Activated CD4-positive, CD25-positive, alpha-beta regulatory T cell treated with anti-CD3 and anti-CD28 coated beads, Interleukin-2, amount 50 U/mL, for 24 hours (primary cell): Measurements from ENCODE around the gene CARD10.

Experiments
- ATAC-seq, 2 donors: fragments of 150-1000 bp; cut with Tn5 transposase; one replicate each; pipeline ENCODE4 v1.10.0; 2021; ENCODE audit warnings: mild to moderate bottlenecking in 1 of 2, moderate library complexity in 1 of 2

The CARD10 gene

DNA sequence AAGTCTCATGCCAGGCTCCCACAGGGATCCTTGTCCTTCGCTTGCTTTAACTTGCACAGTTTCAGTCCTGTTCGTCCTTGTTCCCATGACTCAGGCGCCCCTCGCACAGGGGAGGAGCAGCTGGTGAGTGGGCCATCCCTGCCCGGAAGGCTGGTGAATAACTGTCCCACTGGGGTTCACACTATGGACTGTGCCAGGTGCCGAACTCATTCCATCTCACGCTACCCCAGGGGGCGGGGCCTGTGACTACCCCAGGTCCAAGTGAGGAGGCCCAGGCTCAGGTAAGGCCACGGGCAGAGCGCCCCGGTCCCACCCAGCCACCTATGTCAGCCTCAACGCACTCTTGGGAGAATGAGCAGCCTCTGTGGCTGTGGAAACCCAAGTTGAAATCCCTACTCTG is 7.2 kb upstream of the CARD10 start:
- no peak for ATAC-seq

DNA sequence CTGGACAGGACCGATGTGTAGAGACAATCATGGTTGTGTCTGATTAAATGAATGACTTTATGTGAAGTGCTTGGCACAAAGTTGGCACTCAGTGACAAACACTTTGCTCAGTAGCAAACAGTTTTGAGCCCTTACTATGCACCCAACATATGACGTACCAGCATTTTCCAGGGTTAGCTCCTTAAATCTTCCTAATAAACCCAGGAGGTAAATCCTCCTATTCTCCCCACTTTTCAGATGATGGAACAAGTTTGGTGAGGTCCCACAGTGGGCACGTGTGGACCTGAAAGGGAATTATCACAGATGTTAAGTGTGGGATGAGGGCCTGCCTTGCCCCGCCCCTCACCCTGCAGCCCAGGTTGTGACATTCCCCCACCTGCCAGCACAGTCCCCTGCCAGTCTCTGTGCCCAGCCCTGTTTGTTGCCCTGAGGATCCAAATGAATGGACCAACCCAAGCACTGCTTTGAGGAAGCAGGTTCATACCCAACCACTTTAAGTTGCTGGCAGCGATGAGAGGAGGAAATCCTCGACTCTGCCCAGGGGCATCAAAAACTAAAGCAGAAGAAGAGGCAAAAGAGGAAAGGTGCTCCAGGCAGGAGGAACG is 6.6 kb upstream of the CARD10 start:
- no peak for ATAC-seq

DNA sequence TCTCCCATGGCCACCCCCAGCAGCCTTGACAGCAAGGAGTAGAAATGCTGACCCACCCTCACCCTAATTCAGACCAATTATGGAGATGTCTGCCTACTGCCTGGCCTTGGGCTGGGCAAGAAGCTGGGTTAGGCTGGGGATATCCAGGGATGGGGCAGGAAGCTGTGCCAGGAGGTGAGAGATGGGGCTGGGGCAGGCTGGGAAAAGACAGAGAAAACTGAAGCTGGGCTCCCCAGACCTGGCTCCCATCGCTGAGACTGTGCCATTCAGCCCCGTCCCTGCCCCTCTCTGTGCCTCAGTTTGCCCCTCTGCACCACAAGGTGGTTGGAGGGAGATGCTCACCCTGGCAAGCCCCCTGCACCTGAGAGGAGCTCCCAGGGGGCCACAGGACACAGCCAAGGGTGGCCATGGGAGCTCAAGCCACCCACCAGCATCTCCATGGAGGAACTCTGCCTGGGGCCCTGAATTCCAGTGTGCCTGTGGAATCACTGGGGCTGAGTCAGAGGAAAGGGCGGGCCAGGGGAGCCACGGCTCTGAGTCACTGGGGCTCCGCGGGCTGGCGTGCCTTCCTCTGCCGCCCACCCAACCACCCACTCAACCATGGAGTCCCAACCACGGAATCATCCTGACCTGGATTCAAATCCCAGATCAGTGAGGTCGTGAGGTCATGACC is 6.0 kb upstream of the CARD10 start:
- ATAC-seq, result peak; percentile 17 to 46

DNA sequence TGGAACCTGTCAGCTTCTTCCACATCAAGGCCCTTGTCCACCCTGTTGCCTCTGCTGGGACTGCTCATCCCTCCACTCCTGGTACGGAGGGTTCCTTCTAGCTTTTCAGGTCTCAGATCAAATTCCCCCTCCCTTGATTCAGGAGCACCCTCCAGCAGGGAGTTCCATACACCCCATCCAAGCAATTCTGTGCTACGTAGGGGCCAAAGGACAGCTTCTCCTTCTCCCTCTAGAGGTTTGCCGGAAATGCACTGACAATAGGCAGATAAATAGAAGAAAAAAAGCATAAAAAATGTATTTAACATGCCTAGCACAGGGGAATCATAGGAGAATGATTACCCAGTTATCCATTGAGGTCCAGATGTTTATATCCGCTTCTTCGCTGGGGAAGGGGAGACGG is 3.3 kb upstream of the CARD10 start:
- no peak for ATAC-seq

DNA sequence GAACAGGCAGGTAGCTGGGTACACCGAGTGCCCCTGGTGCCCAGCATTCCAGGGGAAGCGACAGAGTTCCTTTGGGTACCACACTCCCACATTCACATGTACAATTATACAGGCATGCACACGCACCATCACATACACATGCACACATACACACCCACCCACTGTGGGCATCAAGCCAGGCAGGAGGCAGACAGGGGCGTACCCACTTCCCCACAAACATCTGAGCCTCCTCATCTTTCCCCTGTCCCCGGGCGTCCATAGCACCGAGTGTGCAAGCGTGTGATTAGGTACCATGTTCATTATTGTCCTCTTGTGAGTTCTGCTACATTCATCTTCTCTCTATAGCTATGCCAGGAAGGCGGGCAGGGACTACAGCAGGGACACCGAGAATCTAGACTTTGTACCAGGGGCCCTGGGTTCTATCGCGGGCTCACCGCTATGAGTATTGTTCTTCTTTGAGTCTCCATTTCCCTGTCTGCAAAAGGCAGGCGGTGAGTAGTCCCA is 2.1 kb upstream of the CARD10 start:
- ATAC-seq, result no peak

DNA sequence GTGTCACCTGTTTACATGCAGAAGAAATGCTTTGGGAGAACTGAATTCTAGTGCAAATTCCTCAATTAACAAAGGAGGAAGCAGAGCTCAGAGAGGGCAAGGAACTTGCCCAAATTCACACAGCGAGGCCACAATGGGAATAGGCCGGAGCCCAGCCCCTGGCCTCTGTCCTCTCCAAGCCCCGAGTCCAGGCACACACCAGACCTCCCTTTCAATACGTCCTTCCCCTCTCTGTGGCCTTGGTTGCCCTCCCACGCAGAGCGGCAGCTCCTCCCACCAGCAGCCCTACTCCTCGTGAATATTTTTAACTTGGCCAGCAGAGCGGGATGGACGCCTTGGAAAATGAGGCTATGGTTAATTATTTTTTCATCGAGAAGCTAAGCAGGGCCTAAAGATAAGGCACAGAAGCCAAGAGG is 1.6 kb upstream of the CARD10 start:
- no peak for ATAC-seq

DNA sequence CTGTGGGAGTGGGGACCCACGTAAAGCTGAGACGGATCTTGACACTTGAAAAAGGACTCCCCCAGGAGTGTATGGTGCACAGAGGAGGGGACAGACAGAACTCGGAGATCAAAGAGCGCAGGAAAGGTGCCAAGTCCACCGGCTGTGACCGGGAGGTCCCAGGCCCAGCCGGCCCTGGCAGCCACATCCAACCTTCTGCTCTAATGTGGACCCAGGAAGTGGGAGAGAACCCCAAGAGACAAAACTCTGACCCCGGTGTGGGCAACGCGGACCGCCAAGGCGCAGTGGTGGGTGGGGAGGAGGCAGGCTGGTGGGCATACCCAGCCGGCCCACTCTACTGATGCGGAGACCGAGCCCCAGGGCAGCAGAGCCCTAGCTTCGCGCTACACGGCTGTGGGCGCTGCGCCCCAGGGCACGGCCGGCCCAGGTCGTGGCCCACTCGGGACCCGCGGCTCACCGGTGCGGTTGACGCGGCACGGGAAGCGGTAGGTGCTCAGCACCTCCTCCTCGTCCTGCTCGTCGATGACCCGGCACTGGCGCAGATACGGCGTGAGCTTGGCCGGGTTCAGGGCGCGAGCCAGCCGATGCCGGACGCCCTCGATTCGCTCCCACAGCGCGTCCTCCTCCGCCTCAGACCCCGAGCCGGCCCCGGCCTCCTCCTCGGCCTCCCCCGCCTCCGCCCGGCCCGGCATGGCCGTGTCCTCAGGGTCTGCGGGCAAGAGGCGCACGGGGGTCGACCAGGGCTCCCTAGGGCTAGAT is 527 bp downstream of the CARD10 start:
- ATAC-seq, result peak in 1 of 2 donors; percentile 22

DNA sequence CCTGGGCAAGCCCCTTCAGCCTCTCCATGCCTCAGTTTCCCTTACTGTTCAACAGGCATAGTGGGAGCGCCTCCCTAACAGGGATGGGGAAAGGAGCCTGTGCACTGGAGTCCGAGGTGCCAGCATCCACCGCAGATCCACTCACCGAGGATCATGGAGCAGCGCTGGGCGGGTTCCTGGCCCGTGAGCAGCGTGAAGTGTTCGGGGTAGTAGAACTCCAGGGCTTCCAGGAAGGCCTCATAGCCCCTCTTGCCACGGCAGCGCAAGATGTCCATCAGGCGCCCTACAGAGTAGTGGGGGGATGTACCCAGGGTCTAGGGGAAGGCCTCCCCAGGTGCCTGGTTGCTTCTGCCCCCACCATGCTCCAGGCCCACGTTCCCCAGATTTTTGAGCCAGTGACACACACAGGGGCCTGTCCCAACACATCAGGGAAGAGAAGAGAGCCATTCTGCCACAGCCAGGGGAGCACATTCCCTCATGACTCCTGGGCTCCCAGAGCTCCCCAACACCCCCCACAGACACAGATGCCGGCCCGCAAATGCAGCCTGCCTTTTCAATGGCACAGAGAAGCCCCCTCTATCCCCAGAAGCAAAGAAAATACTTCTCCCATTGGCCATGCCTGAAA is 1.3 kb downstream of the CARD10 start:
- ATAC-seq, result no peak

DNA sequence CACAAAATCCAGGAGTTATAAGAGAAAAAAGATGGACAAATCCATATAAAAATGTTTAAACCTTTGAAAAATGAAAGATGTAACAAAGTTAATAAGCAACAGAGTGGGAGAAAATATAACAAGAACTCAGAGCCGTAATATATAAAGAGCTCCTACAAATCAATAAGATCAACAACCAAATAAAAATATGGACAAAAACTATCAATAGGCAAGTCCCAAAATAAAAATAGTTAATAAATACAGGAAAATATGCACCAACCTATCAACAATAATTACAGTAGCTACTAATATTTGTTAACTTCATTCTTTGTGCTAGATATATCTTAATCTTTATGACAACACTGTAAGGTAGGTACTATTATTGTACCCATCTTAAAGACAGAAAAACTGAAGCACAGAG is 2.8 kb downstream of the CARD10 start:
- ATAC-seq, result no peak

DNA sequence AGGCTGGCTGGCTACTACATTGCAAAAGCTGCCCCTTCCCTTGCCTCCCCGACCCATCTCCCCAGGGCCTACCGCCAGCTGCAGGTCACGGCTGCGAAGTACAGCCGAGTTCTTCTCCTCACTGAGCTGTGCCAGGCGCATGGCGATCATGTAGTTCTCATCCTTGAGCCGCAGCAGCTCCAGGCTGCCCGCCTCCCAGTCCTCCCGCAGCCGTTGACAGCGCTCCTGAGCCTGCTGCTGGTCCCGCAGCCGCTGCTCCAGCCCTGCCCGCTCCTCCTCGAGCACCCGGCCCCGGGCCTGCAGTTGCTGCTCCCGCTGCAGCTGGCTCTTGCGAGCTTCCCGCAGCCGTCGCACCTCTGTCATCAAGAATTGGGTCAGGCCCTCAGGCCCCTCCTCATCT is 3.3 kb downstream of the CARD10 start:
- no peak for ATAC-seq

DNA sequence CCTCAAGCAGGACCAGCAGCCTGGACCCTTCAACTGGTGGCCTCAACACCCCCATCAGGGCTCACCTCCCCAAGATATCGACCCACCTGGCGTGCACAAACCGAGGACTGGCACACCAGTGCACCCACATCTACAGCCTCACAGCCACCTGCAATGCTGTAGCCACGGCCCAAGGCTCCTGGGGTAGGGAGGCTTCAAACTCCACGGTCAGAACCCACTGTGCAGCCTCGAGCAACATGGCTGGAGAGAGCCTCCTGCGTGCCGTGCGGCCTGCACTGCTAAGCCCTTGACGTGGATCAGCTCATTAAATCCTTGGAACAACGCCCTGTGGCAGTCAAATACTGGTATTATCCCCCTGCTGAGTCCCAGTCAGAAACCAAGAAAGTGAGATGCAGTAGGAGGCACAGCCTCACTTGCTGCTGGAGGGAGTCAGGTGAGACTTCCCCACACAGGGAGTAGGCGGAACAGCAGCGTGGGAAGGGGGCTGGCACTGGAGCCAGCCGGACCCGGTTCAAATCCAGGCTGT is 4.6 kb downstream of the CARD10 start:
- no peak for ATAC-seq

DNA sequence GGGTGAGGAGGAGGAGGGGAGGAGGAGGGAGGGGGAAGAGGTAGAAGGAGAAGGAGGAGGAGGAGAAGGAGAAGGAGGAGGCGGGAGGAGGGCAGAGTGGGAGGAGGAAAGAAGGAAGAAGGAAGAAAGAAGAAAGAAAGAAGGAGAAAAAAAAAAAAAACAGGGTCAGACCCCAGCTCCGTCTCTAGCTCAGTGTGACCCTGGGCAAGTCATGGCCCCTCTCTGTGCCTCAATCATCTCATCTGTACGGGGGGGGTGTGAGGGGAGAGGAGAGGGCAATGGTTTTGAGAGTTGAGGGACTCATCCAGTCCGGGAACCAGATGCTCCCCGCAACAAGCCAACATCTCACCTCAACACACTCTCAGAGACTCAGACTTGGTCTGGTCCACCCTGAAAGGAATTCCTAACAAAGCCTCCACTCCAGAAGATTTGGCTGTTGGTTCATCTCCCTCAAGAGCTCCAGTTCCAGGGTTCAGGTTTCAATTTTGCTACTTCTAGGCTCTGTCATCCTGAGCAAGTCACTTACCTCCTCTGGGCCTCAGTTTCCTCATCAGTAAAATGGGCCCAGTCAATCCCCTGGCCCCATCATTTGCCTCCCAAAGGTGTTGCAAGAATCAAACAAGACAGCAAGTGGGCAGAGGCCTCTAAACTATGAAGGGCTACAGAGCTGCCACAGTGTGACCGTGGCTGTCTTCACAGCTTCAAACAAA is 7.7 kb downstream of the CARD10 start:
- no peak for ATAC-seq

DNA sequence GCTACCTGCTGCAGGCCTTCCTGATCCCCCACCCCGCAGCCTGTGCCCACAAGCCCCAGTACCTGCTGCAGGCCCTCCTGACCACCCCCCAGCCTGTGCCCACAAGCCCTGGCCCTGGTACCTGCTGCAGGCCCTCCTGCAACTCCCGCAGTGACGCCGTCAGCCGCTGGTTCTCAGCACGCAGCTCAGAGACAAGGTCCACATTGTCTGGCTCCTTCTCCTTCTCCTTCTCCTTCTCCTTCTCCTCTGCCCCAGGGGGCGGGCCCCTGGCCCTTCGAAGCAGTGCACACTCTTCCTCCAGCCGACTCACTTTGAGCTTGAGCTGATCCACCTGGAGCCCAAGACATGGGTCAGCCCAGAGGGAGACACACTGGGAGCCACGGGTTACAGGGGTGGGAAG is 9.1 kb downstream of the CARD10 start:
- ATAC-seq, result no peak

DNA sequence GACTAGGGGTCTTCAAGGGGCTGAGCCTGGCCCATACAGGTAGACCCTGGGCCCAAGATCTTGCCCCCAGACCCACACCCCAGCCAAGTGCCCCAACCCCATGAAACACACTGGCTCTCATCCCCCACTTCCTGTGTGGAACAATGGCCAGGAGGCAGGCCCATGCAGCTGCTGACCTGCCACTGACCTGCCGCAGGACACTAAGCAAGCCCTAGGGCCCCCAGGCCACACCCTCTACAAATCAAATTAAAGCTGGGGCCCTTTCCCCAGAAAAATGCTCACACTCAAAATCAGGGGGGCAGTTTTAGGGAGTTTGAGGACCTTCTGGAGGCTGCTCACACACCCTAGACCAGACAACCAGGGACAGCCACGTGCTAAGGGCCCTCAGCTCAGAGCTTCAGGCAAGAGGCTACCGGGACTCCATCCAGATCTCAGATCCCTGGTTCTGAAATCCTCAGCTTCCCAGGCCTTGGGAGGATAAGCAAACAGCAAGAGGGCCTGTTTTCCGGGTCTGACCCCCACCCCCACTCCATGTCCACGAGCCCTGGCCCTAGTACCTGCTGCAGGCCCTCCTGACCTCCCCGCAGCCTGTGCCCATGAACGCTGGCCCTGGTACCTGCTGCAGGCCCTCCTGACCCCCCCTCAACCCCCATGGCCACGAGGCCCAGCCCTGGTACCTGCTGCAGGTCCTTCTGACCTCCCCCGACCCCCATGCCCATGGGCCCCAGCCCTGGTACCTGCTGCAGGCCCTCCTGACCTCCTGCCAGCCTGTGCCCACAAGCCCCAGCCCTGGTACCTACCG is 10.0 kb downstream of the CARD10 start:
- no peak for ATAC-seq

DNA sequence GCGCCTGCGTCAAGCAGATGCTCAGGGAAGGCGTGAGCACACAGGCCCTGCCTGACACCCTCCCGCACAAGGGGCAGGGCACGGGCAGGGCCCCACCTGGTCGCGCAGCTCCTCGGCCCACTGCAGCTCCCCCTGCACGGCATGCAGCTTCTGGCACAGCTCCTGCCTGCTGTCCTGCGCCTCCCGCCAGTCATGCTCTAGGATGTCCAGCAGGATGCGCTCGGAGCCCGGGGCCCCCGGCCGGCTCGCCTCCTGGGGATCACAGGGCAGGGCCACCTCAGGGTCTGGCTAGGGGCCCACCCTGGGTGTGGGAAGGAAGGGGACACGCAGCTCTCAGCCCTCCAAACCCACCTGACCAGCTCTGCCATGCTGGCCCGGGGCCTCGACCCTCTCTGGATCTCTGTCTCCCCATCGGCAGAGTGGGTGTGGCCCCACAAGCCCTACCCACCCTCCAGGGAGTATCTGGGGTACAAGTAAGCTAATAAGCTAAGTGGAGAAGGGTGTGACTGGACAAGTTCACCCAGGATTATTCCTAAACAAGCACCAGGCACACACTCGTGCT is 10.7 kb downstream of the CARD10 start:
- ATAC-seq, result no peak

DNA sequence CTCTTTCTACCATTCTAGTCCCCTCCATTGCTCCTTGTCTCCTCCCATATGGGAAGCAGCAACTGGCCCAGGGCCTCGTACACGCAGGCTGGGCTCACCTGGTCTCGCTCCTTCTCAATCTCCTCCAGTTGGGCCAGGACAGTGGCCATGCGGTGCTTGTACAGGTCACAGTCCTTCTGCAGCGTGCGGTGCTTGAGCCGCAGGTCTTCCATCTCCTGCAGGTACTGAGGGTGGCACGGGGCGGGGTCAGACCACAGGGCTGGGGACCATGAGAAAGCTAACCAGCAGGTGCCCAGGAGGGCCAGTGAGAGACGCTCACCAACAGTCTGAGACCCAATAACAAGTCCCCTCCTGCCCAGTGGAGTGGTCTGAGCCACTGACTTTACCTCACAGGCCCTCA is 11.5 kb downstream of the CARD10 start:
- no peak for ATAC-seq

DNA sequence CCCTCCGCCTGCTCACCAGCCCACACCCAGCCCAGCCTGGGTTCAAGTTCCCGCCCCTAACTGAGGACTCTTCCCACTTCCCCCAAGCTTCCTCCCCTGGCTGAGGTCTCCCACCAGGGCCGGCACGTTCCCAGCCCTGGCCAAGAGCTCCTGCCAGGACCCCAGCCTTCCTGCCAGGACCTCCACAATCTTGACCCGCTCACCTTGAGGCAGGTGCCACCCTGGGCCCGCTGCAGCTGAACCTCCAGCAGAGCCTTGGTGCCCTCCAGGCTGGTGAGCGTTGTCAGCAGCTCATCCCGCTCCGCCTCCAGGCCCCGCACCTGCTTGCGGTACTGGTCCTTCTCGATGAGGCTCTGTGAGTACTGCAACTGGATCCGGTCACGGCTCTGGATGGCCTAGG is 13.2 kb downstream of the CARD10 start:
- no peak for ATAC-seq

DNA sequence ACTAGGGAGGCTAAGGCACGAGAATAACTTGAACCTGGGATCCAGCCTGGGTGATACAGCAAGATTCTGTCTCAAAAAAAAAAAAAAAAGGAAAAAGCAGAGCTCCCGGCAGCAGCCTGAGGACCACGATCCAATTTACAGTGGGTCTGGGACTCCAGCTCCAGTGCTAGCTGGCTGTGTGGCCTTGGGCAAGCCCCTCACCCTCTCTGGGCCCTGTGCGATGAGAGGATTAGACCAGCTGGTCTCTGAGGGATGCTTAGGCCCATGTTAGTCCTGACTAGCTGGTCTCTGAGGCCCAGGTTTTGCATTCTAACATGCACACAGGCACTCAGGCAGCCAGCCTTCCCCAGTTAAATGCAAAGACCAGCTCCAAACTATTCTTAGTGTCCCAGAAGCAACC is 13.7 kb downstream of the CARD10 start:
- no peak for ATAC-seq

DNA sequence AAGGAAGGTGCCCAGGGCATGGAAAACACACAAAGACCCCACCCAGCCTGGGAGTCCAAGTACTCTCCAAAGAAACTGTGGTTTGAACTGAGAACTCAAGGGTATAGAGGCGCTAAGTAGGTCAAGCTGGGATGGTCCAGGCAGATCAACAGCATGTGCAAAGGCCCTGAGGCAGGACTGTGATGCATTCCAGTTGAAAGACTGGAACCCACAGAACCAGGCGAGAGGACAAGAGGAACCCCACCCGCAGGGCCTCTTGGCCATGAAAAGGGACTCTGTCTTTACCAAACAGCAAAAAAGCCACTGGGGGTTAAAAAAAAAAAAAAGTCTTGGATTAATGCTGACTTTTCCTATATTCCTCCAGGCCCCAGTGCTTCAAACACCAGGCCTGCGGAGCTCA is 14.3 kb downstream of the CARD10 start:
- ATAC-seq, result no peak

DNA sequence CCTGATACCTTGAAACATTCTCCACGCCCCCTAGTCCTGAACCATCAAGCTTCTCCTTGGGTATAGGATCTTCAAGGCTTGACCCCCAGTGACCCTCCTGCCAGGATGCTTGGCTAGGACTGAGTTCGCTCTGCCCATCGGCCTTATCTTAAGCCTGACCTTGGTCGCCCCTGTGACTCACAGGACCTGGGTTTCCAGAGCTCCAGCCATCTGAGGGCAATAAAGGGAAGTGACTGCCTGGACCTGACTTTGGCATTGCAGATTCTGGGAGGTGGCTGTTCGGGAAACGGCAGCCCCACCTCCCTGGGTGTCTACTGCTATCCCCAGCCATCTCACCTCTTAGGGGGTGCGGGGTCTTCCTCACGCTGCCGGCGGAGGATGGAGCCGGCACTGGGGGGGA is 15.4 kb downstream of the CARD10 start:
- no peak for ATAC-seq

DNA sequence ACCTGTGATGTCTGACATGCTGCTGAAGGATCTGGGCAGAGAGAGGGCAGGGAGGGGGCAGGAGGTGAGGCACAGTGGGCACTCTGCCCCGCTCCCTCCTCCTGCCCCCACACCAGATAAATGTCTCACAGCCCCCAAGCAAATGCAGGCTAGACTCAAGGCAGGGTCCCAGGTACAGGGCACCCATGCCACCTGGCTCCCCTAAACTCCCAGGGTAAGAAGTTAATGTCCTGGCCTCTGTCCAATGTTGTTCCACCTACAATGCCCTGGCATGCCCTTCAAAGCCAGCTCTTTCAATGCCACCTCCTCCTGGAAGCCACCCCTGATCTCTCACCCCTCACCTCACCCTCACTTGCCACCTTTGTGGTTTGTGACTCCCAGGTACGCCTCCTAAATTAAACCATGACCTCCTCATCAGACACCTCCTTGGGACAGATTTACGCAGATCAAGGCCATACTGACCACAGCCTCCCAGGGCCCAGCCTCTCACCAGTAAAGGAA is 16.0 kb downstream of the CARD10 start:
- ATAC-seq, result no peak
